Testis (tissue), 3 donors: ENCODE data around the gene MYO18B. TPM values are rescaled to one million over a fixed set of nuclear protein-coding genes. Genes with fewer than 3 reads are reported as not detected.

Experiments
- DNase-seq: peaks from one replicate; pipeline ENCODE4 v3.0.0-alpha.2; 2019
- H3K27ac ChIP-seq, 2 donors: fragments of 200-600 bp; sonication (generic); one replicate each; pipeline ENCODE4 v1.5.1; 2019
- H3K27me3 ChIP-seq: fragments of 200-600 bp; sonication (generic); one replicate; pipeline ENCODE4 v1.5.1; 2019
- H3K36me3 ChIP-seq: fragments of 200-600 bp; sonication (generic); one replicate; pipeline ENCODE4 v1.5.1; 2017; ENCODE audit warnings: low read depth; ENCODE audit errors: missing control alignments
- H3K4me1 ChIP-seq: fragments of 200-600 bp; sonication (generic); one replicate; pipeline ENCODE4 v1.5.1; 2019
- H3K4me3 ChIP-seq, 2 donors: fragments of 200-600 bp; sonication (generic); one replicate each; pipeline ENCODE4 v1.5.1; 2017 to 2019
- H3K9me3 ChIP-seq: fragments of 200-600 bp; sonication (generic); one replicate; pipeline ENCODE4 v1.5.1; 2017
- CTCF ChIP-seq, 3 experiments: fragments of 450-650 bp in 2 of 3; fragments of 200-600 bp in 1 of 3; sonication (generic) in 1 of 3; IDR thresholded peaks; one replicate each; pipeline ENCODE4 v1.5.1; 2016 to 2019; ENCODE audit warnings: antibody characterized with exemption in 3 of 3, mild to moderate bottlenecking in 2 of 3, moderate library complexity in 1 of 3
- POLR2A ChIP-seq: fragments of 450-650 bp; IDR thresholded peaks from one replicate; pipeline ENCODE4 v1.6.1; 2017; ENCODE audit warnings: antibody characterized with exemption, mild to moderate bottlenecking, moderate library complexity
- WGBS, 2 donors: methylation state at CpG; one replicate each; pipeline ENCODE4 v1.1.5; 2018; 5-methylcytosine and 5-hydroxymethylcytosine counted together
- intact Hi-C: fragments of 100-400 bp; cut with DNase I; formaldehyde crosslinking; loops from one replicate; pipeline ENCODE4 v1.15.1; 2023; ENCODE audit warnings: low total_unique reads
- polyA plus RNA-seq: library from polyadenylated mRNA; stranded (reverse); fragments of 350-450 nt; fragmentation: Illumina TruSeq; extraction: RNeasy Lipid Tissue Mini Kit (QIAGEN cat#74804); gene quantifications from one replicate; pipeline ENCODE4 v1.2.3, GENCODE V29; 2014; ENCODE audit warnings: low read depth, low replicate concordance; ENCODE audit not compliant: insufficient read depth
- total RNA-seq, 2 donors: library from RNA; depleted of rRNA; stranded (reverse); fragments of >200 nt; gene quantifications; one replicate each; pipeline ENCODE4 v1.2.3, GENCODE V29; 2016

MYO18B gene
- total and polyA plus RNA-seq, 3 donors from 2014 or later: 23.6 to 40.3 (median 28.6) TPM

- no peak for DNase-seq
- no peaks in the 10 kb centered on the region for H3K36me3 ChIP-seq
- intact Hi-C loops: no loop called here
These were observed 8.7 kb downstream of the MYO18B start for GRCh38 chr22:25750569-25751173.

GRCh38 chr22:25751174-25751581, 9.2 kb downstream of the MYO18B start:
- TF ChIP-seq CTCF (IDR thresholded peaks at IDR 0.05) (no peak), POLR2A (no peak)
- Histone ChIP-seq H3K27ac (no peak overlapping the region), H3K27me3 (no peaks in the 10 kb centered on the region), H3K4me1 (no peaks in the 10 kb centered on the region), H3K4me3 (no peak overlapping the region), H3K36me3 (no peaks in the 10 kb centered on the region), H3K9me3 (no peaks in the 10 kb centered on the region)
- WGBS, 2 donors: 66 to 88% methylated on average over 4 of the region's 4 CpGs
- no peak for DNase-seq
- intact Hi-C loops: no loop called here

More at GRCh38 chr22:25750569-25751173, 8.7 kb downstream of the MYO18B start:
- no peak for TF ChIP-seq POLR2A
- TF ChIP-seq CTCF (IDR thresholded peaks at IDR 0.05): no peak
- Histone ChIP-seq H3K27me3 (no peaks in the 10 kb centered on the region), H3K4me3 (no peak overlapping the region), H3K9me3 (no peaks in the 10 kb centered on the region), H3K4me1 (no peaks in the 10 kb centered on the region), H3K27ac (no peak overlapping the region)
- 69 to 79% methylated on average over 6 of the region's 6 CpGs for WGBS, 2 donors

- no peaks in the 10 kb centered on the region for H3K9me3 ChIP-seq
- no peak for DNase-seq
- no peak overlapping the region for H3K27ac ChIP-seq
- TF ChIP-seq POLR2A (no peak), CTCF (IDR thresholded peaks at IDR 0.05) (no peak)
- H3K27me3 ChIP-seq: no peaks in the 10 kb centered on the region
- 52 to 74% methylated on average over 13 to 48 of the region's 48 CpGs for WGBS, 2 donors
- H3K36me3 ChIP-seq: no peaks in the 10 kb centered on the region
- H3K4me1 ChIP-seq: no peaks in the 10 kb centered on the region
- intact Hi-C loops: no loop called here
- H3K4me3 ChIP-seq: peak overlapping the region; percentile 24 to 48
These were observed 10.7 kb downstream of the MYO18B start for GRCh38 chr22:25752615-25753214.

GRCh38 chr22:25753252-25753651, 11.3 kb downstream of the MYO18B start:
- Histone ChIP-seq H3K36me3 (no peaks in the 10 kb centered on the region), H3K9me3 (no peaks in the 10 kb centered on the region), H3K4me3 (peak overlapping the region; percentile 24 to 48), H3K4me1 (no peaks in the 10 kb centered on the region), H3K27ac (no peak overlapping the region), H3K27me3 (no peaks in the 10 kb centered on the region)
- DNase-seq: peak; percentile 88
- TF ChIP-seq POLR2A (no peak), CTCF (IDR thresholded peaks at IDR 0.05) (no peak)
- 65 to 79% methylated on average over 14 of the region's 14 CpGs for WGBS, 2 donors
- intact Hi-C loops: no loop called here
